PC-3 (cell line): ENCODE results near the gene CEMP1.

Experiments
- EZH2 ChIP-seq: fragments of 300-600 bp; sonication (generic); IDR thresholded peaks from one replicate; pipeline ENCODE4 v1.6.1; 2017; ENCODE audit warnings: antibody characterized with exemption, mild to moderate bottlenecking, low read length; ENCODE audit not compliant: unreplicated experiment
- EZH2phosphoT487 ChIP-seq: fragments of 300-600 bp; sonication (generic); IDR thresholded peaks from 2 replicates; pipeline ENCODE4 v1.6.1; 2018; ENCODE audit warnings: mild to moderate bottlenecking, antibody characterized with exemption, low read length, borderline replicate concordance
- TF ChIP-seq, protein P1 (sequence below): fragments of 300-600 bp; sonication (generic); conservative IDR thresholded peaks from 2 replicates; pipeline ENCODE4 v1.5.1; 2017; ENCODE audit warnings: antibody characterized with exemption, low read depth, mild to moderate bottlenecking, low read length

GRCh38 chr16:2501946-2502895, 29.0 kb downstream of the CEMP1 start:
- TF ChIP-seq, protein P1, sequence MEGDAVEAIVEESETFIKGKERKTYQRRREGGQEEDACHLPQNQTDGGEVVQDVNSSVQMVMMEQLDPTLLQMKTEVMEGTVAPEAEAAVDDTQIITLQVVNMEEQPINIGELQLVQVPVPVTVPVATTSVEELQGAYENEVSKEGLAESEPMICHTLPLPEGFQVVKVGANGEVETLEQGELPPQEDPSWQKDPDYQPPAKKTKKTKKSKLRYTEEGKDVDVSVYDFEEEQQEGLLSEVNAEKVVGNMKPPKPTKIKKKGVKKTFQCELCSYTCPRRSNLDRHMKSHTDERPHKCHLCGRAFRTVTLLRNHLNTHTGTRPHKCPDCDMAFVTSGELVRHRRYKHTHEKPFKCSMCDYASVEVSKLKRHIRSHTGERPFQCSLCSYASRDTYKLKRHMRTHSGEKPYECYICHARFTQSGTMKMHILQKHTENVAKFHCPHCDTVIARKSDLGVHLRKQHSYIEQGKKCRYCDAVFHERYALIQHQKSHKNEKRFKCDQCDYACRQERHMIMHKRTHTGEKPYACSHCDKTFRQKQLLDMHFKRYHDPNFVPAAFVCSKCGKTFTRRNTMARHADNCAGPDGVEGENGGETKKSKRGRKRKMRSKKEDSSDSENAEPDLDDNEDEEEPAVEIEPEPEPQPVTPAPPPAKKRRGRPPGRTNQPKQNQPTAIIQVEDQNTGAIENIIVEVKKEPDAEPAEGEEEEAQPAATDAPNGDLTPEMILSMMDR = no peak
- TF ChIP-seq EZH2 (no peak), EZH2phosphoT487 (no peak)
